ENCODE data around the gene FBXW12.
"Not testable (repeated sequence)": the region's sequence is repeated elsewhere in the genome, so short reads cannot be mapped to it uniquely, and the experiment has no call there.

The FBXW12 gene, protein sequence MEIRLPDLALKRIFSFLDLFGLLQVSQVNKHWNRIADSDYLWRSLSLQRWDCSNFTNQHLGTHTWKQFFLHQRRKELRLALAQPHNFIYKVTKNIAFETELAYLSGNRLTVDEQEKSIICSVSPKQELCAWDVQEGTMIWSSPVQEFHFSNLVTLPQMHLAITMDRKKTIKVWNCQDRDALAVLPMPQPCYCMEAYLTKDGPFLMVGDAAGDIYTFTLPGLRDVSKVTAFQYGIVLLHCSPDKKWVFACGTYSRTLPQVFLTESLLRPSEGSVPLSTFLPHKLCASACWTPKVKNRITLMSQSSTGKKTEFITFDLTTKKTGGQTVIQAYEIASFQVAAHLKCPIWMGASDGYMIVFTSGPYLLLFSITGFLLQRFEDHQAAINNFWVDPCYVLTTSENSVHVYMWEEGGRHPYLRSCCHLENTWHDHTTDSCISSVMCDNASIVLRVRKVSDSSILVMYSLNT

DNA sequence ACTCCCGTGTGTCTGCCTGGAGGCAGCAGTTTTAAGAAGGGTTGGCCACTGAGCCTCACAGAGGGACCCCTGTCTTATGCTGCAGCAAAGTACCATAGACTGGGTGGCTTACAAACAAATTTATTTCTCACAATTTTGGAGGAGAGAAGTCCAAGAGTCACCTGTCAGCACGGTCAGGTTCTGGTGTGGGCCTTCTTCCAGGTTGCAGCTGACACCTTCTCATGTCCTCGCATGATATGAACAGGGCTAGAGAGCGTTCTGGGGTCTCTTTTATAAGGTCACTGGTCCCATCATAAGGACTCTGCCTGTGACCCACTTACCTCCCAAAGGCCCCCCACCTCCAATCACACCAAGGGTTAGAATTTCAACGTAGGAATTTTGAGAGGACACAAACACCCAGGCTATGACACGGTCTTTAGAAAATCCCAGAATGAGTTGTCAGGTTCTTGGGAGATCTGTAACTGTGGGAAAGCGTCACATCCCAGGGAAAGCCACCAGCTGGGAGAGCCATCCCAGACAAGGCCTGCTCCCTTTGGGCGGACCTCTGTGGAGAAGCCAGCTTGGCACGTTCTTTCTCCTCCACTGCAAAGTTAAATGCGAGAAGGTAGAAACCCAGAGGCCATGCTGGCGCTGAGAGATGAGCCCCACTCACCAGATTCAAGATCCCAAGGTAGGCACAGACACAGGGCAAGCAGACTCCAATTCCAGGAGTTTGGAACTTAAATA lies at the start of gene FBXW12:
Gene FBXW12, plus strand, starts transcription at position 569 of the 726 bp plus-strand sequence. CDS start 549 bp downstream, outside the sequence.
- DNase-seq: no peak

DNA sequence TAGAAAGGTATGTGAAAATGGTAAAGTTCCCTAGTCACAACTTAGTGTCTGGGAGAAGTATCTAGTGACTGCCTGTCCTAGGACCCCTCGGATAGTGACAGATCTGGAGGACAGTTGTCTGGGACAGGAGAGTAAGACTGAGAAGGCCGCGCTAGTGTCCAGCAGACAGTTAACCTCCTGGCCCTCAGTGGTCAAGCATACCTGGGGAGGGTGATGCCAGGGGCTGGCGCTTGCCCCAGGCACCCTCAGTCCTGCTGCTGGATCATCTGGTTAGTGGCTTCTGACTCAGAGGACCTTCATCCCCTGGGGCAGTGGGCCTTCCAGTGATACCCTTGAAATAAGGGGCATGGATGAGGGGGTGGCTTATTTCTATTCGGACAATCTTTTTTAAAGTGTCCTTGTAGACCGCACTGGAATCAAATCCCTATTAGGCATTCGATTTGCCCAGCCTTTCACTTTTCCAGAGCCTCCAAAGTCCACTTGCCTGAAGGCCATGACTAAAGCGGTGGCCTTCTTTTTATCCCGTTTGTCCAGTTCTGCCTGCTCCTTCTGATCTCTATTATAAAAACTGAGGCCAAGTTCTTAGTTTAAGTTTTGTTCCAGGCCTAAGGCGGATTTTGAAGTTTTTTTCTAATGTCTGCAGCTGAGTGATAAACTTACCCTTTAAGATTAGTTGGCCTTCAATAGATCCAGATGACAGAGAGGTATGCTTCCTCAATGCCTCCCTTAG lies 40.1 kb upstream of the FBXW12 start:
- DNase-seq: not testable (repeated sequence)

DNA sequence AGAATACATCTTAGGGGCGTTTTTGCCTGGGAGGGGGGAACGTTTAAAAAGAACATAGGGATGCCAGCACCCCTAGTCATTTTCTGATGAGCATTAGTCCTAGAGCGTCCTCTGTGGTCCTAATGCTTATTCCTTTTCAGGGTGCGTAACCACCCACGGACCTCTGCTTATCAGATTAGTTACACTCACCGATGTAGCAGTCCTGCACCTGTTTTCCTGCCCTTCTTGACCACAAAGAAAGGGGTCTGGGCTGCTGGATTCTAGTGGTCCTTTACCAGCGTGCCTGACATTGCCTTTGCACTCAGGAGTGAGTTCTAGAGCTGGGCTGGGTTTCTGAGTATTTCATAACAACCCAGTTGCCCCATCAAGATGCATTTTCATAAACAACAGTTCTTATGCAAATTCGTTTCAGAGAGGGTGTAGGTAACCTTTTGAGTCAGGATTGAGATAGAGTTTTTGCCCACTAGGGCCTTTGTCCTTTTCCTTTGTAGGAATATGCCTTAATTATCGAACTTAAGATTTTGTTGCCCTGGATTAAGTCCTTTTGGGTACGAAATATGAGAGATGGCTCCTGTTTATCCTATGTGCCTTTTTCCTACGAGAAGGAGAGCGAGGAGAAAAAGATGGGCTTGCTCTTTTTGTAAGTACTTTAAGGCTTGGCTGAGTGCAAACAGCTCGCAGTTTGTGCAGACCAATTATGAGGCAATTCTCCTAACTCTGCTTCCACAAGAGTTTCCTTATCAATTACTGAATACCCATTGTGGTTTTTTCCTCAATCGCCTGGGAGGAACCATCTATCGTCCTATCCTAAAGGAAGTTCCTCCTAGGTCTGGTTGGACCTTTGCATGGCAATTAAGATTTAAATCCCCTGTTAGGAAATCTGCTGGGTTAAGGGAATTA lies 38.4 kb upstream of the FBXW12 start, which contains the start of gene SPINK8:
Gene SPINK8, minus strand, starts transcription at position 316 of the 900 bp plus-strand sequence. CDS start 5,320 bp downstream, outside the sequence.
- peak; percentile 28 to 46 for DNase-seq

DNA sequence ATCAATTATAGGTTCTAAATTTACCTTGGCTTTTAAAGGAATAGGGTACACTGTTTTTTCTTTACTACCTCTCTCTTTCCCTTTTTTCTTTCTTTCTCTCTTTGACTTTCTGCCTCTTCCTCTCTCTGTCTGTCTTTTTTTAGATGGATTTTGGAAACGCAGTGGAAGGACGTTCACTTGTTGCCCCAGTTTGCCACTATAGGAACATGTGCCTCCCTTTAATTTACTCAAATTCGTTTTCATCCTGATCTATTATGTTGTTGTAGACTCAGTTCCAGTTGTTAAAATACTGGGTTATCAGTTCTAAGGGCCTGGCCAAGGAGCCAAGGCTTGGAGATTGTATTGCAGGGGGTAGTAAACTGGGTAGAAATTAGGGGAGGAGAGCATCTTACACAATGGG lies 37.4 kb upstream of the FBXW12 start:
- no peak for DNase-seq

DNA sequence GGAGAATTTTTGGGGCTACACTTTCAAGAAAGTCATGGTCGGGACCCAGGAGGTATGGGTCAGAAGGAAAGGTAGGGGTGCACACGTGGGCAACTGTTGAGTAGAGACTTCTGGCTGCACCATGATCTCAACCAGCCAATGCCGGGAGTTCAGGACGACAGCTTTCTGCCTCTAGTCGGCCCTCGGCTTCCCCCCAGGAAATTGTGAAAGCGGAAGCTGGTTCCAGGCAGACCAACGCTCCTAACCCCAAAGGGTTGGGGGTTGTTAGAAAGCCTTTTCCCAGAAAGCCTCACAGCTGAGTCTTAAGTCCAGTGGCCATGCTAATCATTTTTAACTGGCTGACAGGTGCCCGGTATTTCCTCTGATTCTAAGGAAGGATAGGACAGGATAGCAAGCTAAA lies 36.7 kb upstream of the FBXW12 start:
- not testable (repeated sequence) for DNase-seq

DNA sequence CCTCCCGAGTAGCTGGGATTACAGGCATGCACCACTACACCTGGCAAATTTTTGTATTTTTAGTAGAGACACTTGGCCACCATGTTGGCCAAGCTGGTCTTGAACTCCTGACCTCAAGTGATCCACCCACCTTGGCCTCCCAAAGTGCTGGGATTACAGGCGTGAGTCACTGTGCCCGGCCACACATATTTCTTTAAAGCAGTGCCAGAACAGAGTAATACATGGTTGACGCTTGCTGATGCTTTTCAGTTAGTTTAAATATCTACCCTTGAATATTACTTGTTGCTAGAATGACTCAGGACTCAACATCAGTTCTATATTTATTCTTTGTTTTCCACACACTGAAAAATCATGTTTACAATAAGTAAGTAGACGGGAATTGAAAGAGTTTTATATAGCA lies 34.5 kb upstream of the FBXW12 start:
- DNase-seq: not testable (repeated sequence)

DNA sequence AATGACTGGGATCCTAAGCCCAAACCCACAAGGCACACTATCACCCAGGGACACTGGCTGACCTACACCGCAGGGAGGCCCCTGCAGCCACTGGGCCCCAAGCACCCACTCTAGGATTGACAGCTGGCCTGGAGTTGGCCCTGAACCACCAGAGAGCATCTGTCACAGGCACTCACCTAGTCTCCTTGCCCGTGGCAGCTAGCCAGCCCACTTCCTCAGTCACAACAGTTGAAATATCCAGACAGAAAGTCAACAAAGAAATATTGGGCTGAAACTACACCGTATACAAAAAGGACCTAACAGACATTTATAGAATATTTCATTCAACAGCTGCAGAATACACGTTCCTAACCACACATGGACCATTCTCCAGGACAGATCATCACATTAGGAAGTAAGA lies 33.4 kb upstream of the FBXW12 start:
- no peak for DNase-seq

DNA sequence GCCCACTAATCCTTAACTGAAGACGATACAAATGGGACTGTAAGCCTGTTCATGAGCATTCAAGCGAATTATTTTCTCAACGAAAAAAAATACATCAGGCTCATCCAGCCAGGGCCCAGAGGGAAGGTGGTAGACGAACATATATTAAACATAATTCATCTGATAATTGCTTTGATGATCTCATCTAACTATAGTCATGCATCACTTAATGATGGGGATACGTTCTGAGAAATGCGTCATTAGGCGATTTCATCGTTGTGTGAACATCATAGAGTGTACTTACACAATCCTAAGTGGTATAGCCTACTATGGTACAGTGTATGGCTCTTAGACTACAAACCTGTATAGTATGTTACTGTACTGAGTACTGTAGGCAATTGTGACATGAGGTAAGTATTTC lies 28.6 kb upstream of the FBXW12 start:
- no peak for DNase-seq

DNA sequence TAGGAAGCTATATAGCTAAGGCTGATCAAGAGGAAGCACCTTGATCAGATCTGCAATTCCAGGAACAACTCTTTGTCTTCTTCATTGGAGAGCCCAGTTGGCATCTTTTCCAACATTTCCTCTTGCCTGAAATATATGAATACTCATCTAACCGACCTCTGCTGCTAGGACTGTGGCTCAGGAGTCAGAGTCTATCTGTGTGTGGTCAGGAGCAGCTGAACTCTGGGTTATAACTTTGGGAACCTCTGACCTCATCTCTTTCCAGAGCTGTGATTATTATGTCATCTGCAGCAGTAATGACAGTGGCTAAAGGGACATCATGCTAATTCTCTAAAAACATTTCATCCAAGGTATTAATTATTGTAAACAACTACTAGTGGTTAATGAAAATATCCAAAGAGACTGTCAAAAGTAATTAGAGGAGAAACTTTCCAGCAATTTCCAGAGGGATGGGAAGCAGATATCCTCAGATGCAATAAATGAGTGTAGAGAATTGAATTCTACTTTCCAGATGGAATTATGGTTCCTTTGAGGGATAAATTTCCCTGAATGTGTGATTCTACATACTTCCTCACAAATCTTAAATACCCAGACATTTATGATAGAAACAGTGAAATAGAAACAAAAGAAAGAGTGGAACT lies 27.0 kb upstream of the FBXW12 start:
- DNase-seq: no peak

DNA sequence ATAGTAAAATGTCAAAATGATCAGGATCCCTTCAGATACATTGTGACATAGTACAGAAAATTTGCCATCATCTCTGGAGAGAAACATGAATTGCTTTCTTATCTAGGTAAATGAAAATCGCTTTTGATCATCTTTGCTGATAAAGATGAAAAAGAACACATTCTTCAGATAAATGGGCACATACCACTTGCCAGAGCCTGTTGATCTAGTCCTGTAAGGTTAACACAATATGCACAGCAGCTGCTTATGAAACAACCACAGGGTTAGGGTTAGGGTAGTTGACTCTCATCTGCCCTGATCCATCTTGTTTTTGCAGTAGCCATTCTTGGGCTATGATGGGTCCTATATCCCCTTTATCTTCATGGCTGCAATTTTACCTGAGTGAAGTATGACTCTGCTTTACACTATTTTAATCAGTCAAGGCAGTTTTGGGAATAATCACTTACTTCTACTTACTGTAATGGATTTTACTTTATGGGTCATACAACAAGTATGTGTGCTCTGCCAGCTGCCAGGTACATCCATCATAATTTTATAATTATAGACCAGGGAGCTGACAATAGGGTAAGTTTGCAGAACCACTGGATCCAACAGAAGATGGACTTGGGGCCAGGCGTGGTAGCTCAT lies 26.0 kb upstream of the FBXW12 start:
- DNase-seq: no peak

DNA sequence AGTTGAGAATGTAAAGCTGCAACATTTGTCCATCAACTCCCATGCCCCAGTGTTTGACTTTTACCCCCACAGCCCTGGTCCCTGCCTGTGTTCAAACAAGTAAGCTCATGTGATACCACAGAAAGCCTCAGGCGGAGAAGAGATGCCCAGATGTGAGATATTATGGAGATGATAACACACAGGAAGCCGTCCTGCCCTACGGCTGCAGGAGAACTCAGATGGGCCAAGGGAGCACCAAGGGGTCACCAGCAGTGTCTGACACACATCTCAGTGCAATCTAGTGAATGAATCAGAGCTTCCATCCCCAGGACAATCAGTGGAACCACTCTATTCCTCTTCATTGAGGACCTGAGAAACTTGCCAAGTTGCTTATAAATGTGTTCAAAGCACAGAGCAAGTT lies 24.5 kb upstream of the FBXW12 start:
- no peak for DNase-seq

DNA sequence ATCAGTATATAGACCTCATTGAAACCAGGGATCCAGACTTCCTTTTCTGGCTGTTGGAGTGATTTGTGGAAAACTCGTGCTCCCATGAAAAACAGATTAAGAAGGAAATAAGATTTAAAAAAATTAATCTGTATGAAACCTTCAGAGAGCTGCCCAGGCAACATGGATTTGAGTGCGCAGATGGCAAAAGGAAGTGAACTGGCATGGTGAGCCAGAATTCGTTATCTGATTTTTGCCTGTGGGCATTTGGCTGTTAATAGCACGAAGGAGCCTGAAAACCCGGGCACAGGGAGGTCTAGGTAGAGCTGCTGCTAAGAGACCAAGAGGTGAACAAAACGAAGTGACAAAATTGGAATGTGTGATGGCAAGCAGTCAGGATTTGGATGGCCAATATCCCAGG lies 19.5 kb upstream of the FBXW12 start:
- no peak for DNase-seq

DNA sequence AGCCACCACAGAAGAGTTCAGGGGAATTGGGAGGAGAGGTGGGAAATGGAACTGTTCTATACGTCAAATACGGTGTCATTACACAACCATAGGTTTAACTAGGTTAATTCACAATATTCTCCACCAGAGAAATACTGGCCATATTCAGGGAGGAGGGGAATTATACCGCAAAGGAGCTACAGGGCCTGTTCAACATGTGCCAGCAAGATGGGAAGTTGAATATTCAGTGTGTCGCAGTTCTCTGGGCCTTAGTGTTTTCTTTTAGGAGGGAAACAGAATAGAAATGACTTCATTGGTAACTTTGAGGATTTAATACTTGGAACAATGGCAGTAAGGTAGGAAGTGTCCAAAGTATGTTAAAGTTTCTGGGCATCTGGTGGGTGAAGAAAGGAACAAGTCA lies 18.0 kb upstream of the FBXW12 start:
- no peak for DNase-seq

DNA sequence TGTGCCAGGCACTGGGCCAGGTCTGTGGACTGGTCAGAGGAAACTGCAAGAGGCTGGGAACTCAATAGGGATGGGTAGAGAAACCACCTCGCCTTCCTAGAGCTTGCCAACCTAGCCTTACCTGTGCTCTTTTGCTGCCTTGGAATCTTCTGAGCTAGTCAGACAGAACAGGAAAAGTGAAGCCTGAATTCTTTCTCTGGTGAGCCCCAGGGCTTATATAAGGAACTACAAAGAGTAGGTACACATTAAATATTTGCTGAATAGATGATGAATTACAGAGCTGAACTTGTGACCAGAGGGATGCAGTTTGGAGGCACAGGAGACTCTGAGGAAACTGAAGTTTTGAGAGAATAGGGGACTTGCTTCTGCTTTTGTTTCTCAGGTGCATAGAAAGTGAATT lies 15.6 kb upstream of the FBXW12 start:
- no peak for DNase-seq

DNA sequence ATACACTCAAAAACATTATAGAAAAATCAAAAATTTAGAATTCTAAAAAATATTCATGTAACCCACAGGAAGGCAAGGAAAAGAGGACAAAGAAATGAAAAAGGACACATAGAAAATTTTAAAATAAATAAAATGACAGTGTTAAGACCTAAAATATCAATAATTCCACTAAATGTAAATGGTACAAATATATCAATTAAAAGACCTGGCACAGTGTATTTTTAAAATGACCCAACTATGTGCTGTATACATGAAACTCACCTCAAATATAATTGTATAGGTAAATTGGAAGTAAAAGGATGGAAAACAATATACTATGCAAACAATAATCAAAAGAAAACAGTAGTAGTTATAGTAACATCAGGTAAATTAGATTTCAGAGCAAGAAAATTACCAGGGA lies 10.1 kb upstream of the FBXW12 start:
- no peak for DNase-seq

DNA sequence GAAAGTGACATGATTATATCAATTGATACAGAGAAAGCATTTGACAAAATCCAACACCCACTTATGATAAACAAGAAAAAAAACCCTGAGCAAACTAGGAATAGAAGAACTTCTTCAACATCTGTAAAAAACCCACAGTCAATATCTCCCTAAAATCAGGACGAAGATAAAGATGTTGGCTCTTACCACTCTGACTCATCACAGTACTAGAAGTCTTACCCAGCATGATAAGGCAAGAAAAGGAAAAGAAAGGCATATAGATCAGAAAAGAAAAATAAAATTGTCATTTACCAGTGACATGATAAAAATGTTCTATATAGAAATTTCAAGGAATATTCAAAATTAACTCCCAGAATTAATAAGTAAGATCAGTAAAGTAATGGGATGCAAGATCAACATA lies 7.2 kb upstream of the FBXW12 start:
- DNase-seq: no peak

DNA sequence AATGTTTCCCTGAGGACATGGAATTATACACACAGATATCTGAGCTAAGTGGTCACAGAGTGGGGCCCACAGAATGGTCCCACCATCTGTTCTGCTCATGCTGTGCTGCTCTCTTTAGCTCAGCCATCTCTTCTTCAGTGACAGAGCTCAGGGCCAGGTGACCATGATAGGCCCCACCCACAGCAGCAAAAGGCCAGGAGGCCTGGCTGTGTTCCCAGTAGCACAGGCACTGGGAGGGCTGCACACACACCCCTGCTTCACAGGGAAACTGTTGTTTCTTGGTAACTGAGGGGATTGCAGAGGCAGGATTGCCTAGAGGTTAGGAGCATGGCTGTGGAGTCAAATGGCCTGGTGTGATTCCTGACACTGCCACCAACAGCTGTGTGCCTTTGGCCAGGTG lies 4.8 kb upstream of the FBXW12 start:
- DNase-seq: no peak

DNA sequence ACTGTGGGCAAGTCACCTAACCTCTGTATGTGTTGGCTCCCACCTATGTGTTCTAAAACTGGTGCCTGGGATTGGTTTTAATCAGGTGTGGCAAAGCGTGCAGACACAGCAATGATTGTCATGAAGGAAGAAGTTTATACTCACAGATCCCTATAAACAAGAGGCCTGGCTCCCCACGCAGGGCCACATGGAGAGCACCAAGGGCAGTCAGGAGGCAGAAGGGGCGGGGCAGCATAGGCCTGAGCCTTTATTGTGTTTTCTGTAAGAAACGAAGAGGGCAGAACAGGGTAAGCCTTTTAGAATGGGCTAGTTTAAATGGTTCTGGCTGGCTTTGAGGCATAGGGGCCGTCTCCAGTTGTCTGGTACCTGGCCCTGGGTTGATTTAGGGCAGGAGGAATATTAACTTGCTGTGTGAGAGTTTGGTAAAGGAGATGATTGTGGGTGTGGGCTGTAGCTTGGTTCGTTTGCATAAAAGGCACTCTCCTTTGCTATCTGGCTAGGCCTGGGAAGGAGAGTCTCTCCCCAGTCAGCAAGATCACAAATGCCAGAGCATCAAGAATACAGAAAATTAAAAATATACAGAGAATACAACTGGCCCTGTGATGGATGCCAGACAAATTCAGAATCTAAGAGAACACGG lies 2.2 kb upstream of the FBXW12 start:
- peak in 1 of 2 experiments; percentile 62 for DNase-seq

DNA sequence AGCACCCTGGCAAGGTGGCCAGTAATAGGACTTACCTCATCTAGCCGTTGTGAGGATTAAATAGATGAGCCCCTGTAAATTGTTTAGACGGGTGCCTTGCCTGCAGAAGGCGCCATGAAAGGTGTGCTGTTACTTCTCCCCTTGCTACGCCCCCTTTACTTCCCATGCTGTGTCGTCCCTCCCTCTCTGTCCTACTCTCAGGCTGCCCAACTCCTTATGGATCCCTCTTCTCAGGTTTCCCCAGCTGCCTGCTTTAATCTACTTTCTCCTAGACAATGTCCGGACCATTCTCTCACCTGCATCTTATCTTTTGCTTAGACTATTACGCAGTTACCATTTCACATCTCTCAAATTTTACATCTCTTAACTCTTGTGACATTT lies 1.7 kb upstream of the FBXW12 start:
- no peak for DNase-seq

DNA sequence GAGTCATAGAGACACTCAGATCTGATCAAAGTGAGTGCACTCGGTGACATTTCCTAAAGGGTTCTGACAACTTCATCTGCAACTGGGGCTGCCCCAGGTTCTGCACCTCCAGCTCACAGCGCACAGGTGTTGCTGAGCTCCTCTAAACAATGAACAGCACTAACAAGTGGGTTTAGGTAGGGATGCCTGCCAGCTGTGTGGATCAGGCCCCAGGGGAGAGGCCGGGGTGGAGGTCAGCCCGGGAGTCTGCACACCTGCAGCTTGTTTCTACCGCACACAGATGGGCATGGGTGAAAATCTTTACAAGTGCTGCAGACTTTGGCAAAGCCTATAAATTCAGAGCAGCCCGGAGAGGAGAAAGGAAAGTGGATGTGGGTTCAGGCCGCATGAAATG lies 355 bp downstream of the FBXW12 start:
- peak in 1 of 2 experiments; percentile 22 for DNase-seq

Measured in NCI-H526 (cell line).